H4 (cell line): ENCODE results near the gene TPSD1. TPM values are rescaled to one million over a fixed set of nuclear protein-coding genes. Genes with fewer than 3 reads are reported as not detected.
"Not testable (repeated sequence)": the region's sequence is repeated elsewhere in the genome, so short reads cannot be mapped to it uniquely, and the experiment has no call there.

Experiments
- DNase-seq: peaks from one replicate; pipeline ENCODE4 v3.0.0-alpha.2; 2015; ENCODE audit warnings: low spot score
- total RNA-seq: library from RNA; depleted of rRNA; stranded (reverse); fragments of >200 nt; shearing (Covaris generic); gene quantifications from 2 replicates; pipeline ENCODE4 v1.2.3, GENCODE V29; 2014

Gene TPSD1
- total RNA-seq, 1 experiment from 2014 or later: not detected

DNA sequence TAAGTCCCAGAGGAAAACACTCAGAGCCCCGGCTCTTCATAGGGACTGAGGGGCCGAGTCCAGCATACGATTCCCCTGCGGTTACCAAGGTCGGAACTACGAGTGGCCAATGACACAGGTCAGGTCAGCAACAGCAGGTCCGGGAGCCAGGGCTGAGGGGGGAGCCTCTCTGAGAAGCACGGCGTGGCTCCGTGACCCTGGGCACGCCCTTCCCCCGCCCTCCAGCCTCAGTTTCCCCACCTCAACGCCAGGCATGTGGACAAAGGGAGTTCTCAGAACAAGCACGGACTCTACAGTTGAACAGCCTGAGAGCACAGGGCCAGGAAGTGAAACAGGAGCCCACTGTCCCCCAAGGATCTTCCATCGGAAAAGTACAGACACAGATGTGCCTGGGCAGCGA, 25.6 kb downstream of the TPSD1 start:
- no peak for DNase-seq

DNA sequence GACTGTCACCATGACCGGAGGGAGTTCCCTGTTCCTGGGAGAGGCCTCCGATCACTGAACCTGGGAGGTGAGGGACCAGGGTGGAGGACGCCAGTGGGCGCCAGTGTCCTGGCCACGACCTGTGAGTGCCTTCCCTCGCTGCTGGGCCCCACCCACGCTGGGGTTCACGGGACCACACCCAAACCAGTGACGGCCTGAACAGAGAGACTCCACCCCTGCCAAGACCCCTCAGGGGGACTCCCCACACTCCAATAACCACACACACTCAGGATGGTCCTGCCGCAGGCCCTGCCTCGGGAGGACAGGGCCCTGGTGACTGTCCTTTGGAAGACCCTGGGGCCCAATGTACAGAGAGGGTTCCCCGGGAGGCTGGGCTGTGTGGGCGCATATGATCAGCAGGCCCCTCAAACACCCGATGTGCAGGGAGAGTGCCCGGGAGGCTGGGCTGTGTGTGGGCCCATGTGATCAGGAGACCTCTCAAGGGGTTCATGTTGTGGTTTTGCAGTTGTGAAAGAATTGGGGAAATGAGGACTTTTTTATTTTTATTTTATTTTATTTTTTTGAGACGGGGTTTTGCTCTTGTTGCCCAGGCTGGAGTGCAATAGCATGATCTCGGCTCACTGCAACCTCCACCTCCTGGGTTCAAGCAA, 26.6 kb downstream of the TPSD1 start:
- no peak for DNase-seq

DNA sequence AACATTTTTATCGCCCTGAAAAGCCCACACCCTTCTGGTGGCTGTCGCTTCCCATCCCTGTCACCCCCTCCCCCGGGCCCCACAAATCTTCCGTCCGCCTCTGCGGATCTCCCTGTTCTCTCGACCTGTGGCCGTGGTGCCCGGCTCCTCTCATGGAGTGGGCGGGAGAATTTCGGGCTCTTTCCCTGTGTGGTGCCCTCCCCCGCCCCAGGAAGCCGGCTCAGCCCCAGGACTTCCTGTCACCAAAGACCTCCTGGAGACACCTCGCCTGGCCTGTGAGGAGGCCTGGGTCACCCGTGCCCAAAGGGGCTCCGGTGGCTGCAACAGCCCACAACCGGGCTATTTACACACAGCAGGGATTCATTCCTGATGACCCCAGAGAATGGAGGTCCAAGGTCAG, 27.4 kb downstream of the TPSD1 start:
- no peak for DNase-seq

DNA sequence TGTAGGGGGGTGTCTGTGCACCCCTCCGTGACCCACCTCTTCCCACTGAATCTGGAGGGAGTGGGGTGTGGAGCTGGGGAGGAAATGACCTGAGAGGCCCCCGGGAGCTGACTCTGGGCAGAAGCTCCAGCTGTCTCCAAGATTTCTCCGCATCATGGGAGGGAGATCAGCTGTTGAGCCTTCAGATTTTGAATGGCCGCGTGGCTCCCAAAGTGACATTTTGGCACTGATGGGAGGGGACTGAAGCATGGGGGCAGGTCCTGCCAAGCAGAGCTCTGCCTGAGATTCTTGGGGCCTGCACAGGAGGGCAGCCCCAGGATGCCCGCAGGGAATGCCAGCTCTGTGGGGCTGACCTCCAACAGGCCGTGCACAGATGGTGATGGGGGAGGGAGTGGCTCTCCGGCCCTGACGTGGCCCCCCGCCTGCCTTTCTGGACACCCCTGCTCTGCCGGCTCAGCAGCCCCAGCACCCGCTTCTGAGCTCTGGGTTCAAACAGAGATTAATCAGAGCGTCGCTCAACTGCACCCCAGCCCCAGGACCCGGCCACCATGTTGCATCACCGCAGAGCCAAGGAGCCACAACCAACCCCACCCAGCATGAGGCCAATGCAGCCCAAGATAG, 28.2 kb downstream of the TPSD1 start:
- no peak for DNase-seq

DNA sequence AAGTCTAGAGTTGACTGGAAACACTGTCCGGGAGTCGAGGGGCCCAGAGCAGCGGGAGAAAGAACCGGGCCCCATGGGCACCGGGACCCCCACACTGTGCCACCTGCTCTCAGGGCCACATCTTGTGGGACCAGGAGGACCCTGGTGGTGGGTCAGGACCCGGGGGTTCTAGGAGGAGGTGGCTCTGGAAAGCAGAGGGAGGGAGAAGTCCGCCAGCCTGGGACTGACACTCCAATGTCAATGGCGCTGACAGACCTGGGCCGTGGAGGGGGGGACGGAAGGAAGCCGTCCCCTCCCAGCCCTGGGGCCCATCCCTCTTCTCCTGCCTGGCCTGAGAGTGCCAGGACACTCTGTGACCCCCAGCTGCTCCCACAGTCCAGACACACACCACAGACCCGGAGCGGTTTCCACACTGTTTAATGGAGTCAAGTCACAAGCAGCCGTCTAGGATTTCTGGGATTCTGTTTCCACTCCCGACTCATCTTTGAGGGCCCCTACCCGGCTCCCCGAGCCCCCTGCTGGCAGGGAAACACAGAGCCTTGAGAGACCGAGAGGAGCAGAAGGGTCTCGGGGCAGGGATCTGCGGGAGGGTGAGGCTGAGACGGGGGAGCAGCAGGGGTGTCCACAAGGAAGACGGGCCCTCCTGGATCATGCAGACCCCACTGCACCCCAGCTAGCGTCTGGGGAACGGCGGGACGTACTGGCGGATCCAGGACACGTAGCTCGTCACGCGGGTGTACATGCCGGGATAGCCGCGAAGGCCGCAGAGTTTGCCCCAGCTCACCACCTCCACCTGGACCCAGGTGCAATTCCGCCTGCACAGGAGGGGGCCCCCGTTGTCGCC, 30.0 kb downstream of the TPSD1 start:
- DNase-seq: no peak

DNA sequence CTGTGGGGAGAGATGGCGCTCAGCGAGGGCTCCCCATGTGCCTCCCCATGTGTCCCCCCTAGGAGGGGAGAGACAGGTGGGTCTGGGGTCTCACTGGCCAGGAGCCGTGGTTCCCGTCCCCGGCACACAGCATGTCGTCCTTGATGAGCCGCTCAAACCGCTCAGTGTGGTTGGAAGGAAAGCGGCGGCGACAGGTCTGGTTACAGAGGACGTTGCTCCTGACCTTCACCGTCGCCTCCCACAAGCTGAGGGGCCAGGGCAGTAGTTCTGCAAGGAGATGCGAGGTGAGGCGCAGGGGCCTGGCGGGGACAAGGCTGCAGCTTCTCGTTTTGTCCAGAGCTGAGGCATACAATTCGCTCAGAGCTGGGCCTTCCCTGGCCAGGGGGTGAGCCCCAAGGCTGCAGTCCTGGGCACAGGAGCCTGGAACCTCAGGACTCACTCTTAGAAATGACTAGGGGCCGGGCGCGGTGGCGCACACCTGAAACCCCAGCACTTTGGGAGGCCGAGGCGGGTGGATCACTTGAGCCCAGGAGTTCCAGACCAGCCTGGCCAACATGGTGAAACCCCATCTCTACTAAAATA, 30.7 kb downstream of the TPSD1 start:
- DNase-seq: no peak

DNA sequence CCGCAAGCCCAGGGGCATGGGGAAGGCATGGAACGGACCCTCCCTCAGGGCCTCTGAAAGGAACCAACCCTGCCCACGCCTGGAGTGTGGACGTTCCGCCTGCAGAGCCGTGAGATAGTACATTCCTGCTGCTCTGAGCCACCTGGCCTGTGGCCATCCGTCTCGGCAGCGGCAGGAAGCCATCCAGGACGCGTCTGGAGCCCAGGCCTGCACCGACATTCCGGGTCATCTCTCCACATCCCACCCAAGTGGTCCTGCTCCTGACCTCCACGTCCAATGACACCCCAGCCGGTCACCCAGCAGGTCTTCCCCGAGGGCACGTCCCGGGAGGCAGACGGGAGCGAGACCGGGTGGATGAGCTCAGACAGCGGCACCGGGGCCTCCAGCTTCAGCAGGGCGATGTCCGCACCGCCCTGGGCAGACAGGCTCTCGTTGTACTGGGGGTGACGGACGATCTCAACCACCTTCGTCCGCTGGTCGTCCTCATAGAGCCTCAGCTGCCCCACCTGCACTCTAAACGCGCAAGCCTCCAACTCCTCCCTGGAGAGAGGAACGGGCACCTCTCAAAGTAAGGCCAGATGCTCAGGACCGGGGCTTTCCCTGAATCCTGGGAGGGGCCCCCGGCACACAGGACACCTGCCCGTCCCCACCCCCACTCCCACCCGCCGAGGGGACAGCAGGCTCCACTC, 32.3 kb downstream of the TPSD1 start:
- no peak for DNase-seq

DNA sequence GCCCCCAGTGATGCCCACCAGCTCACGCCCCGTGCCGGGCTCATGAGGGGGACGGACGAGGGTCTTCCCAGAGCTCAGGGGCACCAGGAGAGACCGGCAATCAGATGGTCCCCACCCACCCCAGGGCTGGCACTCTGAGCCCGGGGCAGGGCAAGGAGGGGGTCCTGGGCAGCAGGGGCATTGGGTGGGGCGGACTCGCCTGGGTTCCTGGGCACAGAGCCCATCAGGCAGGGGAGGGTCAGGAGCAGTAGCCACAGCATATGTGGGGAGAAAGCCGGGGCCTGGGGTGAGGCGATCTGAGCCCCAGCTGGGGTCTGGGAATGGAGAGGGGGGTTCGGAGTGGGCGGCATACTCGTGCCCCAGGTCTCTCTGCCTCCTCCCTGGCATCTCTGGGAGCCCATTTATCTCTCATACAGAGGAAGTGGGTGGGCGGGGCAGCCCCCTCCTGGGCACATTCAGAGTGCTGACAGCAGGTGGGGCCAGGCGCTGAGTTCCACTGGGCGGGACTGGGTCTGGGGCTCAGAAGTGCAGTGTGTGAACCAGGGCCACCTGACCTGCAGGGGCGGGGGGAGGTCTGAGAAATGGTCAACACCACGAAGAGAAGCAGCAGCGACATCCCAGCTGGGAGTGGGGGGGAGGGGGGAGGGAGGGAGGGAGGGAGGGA, 33.1 kb downstream of the TPSD1 start:
- DNase-seq: no peak

DNA sequence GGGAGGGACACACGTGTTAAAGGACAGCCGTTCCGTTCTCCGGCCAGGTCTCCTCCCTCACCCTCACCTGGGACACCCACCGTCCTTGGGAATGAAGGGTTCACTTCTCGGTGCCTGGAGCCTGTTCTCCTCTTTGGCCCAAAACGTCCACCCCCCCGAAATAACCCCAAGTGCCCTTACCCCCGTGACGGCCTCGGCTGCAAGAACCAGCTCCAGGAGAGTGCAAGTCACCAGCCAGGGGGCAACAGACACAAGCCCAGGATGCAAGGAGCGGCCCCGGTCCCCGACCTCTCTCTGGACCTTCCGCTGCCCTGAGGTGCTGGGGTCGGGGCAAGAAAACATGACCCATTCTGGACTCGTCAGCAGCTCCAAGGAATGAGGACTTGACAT, 33.6 kb downstream of the TPSD1 start:
- DNase-seq: no peak

DNA sequence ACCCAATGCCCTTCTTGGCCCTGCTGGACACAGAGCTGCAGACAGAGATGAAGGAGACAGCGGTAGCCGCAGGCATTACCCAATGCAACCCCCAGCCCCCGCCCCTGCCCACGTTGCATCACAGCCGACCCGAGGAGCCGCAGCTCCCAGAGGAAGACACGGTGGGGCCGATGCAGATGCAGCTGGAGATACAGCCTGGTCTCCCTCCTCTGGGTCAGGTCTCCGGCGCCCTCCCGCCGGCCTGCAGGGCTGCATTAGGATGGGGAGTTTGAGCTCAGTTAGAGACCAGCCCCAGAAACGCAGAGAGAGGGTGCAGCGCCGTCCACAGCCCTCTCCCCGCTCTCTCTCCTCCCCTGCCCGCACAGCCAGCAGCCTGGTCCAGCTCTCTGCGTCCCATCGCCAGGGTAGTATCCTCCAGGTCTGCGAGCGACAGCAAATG, 34.2 kb downstream of the TPSD1 start:
- no peak for DNase-seq

DNA sequence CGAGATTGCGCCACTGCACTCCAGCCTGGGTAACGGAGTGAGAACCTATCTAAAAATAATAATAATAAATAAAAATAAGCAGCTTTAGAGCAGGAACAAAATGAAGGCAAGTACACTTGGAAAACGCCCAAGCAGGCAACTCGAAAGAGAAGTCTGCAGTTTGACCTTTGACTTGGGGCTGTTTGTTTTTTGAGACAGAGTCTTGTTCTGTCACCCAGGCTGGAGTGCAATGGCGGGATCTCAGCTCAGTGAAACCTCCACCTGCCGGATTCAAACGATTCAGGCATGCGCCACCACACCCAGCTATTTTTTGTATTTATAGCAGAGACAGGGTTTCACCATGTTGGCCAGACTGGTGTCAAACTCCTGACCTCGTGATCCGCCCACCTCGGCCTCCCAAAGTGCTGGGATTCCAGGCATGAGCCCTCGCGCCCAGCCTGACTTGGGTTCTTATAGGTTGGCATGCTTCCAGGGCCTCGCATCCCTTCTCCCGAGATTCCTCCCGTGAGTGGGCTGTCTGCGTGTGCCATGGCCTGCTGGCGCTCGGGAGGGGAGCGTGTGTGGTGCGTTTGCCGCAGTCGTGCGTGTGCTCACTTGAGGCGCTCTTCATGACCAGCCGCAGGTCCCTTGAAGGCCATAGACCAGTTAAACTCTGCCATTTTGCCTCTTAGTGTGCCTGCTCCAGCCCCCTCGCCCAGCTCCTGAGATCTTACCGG, 35.1 kb downstream of the TPSD1 start:
- no peak for DNase-seq

DNA sequence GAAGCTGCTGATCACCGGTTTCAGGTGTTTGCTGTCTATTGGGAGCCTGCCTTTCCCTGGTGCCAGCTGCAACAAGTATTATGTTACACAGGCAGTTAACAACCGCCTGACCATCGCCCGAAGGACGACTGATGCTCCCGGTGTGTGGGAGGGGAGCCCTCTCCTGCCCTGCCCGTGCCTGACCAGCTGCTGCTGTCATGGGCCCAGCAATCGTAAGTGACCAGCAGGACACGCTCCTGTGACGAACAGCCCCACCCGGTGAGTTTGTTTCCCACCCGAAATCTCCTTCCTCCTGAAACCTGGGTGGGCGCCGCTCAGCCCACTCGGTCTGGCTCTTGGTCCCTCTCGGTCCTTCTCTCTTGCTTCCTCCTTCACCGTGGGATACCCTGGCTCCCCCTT, 35.7 kb downstream of the TPSD1 start:
- no peak for DNase-seq

DNA sequence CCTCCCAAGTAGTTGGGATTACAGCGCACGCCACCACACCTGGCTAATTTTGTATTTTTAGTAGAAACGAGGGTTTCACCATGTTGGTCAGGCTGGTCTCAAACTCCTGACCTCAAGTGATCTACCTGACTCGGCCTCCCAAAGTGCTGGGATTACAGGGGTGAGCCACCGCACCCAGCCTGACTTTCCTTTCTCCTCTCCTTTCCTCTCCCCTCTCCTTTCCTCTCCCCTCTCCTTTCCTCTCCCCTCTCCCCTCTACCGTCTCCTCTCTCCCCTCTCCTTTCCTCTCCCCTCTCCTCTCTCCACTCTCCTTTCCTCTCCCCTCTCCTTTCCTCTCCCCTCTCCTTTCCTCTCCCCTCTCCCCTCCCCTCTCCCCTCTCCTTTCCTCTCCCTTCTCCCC, 36.3 kb downstream of the TPSD1 start:
- DNase-seq: not testable (repeated sequence)

DNA sequence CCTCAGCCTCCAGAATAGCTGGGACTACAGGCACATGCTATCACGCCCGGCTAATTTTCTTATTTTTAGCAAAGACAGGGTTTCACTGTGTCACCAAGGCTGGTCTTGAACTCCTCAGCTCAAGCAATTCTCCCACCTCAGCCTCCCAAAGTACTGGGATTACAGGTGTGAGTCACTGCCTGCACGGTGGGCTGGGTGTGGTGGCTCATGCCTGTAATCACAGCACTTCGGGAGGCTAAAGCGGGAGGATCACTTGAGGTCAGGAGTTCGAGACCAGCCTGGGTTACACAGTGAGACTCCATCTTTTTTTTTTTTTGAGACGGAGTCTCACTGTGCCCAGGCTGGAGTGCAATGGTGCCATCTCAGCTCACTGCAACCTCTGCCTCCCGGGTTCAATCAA, 36.9 kb downstream of the TPSD1 start:
- DNase-seq: not testable (repeated sequence)

DNA sequence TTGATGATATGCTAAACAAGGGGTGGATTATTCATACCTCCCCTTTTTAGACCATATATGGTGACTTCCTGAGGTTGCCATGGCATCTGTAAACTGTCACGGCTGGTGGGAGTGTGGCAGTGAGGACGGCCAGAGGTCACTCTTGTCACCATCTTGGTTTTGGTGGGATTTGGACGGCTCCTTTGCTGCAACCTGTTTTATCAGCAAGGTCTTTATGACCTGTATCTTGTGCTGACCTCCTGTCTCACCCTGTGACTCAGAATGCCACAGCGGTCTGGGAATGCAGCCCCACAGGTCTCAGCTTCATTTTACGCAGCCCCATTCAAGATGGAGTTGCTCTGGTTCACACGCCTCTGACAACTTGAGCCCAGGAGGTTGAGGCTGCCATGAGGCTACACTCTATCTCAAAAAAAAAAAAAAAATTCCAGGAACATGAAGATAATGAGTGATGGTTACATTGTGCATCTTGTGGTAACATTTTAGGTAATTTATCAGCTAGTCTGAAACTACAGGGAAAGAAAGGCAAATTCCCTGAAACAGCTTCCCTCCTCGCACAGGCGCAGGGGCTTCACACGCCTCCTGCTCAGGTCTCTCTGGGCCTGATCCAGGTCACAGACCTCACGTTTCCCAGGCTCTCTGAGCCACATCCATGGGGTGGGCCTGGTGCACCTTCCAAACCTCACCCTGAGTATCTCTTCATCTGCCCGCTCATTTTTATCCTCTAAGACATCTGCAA, 38.2 kb downstream of the TPSD1 start:
- DNase-seq: no peak

DNA sequence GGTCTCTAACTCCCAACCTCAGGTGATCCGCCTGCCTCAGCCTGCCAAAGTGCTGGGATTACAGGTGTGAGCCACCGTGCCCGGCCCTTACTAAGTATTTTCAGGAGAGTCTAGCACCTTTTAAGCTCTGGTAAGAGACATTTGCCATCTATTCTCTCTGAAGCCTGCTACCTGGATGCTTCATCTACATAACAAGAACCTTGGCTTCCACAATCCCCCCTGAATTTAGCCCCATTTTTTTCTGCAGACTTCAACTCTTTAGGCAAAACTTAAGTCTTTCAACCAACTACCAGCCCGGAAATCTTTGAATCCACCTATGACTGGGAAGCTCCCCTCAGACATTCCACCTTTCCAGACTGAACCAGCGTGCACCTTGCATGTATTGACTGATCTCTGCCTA, 39.6 kb downstream of the TPSD1 start:
- DNase-seq: no peak

DNA sequence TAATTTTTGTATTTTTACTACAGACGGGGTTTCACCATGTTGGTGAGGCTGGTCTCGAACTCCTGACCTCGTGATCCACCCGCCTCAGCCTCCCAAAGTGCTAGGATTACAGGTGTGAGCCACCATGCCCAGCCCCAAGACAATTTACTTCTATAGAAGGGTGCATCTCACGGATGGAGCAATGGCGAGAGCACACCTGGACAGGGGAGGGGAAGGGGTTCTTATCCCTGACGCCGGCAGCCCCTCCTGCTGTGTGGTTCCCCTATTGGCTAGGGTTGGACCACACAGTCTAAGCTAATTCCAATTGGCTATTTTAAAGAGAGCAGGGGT, 40.8 kb downstream of the TPSD1 start:
- not testable (repeated sequence) for DNase-seq

DNA sequence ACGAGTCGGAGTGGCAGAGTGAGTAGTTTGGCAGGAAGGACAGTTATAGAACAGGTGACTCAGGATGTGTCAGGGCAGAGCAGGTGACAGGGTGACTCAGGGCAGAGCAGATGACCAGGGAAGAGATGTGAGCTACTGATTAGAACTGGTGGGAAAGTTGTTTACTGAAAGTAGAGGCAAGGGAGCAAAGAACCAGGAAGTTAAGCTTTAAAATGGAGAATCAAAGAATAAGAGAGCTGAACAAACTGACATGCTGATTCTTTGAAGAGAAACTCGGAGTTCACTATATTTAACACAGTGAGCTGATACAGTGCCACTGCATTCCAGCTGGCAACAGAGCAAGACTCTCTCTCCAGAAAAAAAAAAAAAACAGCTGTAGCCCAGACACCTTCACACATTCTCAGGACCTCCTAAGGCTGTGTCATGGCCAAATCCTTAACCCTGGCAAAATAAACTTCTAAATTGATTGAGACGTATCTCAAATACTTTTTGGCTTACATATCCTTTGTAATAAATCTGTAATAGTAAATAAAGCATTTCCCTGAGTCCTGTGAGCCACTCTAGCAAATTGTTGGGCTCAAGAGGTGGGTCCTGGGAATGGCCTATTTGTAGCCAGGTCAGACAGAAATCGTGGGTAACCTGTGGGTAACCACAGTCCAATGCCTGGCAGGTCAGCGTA, 41.3 kb downstream of the TPSD1 start:
- DNase-seq: peak; percentile 75

DNA sequence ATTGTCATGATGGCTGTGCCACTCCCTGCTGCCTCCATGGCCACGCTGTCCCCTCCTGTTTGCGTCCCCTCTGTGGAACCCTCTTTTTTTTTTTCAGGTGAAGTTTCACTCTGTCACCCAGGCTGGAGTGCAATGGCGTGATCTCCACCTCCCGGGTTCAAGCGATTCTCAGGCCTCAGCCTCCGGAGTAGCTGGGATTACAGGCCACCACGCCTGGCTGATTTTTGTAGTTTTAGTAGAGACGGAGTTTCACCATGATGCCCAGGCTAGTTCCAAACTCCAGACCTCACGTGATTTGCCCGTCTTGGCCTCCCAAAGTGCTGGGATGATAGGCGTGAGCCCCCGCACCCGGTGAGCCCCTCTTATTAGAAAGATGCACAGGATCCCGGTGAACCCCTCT, 42.5 kb downstream of the TPSD1 start:
- no peak for DNase-seq
